ENCODE data around the gene THOC5. TPM values are rescaled to one million over a fixed set of nuclear protein-coding genes. Genes with fewer than 3 reads are reported as not detected.

THOC5 gene
- total and polyA plus RNA-seq, 12 donors, result 32.0 to 77.9 (median 39.0) TPM

- Histone ChIP-seq H3K9me3 (no peaks in the 10 kb centered on the region), H3K27ac (no peak overlapping the region), H3K4me1 (no peaks in the 10 kb centered on the region), H3K36me3 (no peaks in the 10 kb centered on the region), H3K27me3 (peaks cover 0 to 21% (median 5%) of the 10 kb centered on the region in 7 donors), H3K4me3 (no peak overlapping the region)
- no peak for ATAC-seq
- no peak for DNase-seq
- 72 to 82% methylated on average over 7 of the region's 7 CpGs for WGBS, 2 donors
- intact Hi-C loops (cut with DNase I), result no loop called here
- no peak for TF ChIP-seq CTCF (IDR thresholded peaks at IDR 0.05)
These were observed 89.0 kb downstream of the THOC5 start for GRCh38 chr22:29464581-29464980.

GRCh38 chr22:29463629-29464028 lies 89.9 kb downstream of the THOC5 start:
- 72 to 83% methylated on average over 7 of the region's 7 CpGs for WGBS, 2 donors

GRCh38 chr22:29461263-29461662 lies 92.3 kb downstream of the THOC5 start:
- 83 to 86% methylated on average over 5 of the region's 5 CpGs for WGBS, 2 donors
- DNase-seq (no peak), ATAC-seq (no peak)
- no peaks in the 10 kb centered on the region for H3K9me3 ChIP-seq
- no peak overlapping the region for H3K4me3 ChIP-seq
- H3K27me3 ChIP-seq, result no peaks in the 10 kb centered on the region
- intact Hi-C loops (cut with DNase I), result no loop called here
- H3K36me3 ChIP-seq, result no peaks in the 10 kb centered on the region
- H3K27ac ChIP-seq, result no peak overlapping the region
- TF ChIP-seq CTCF (IDR thresholded peaks at IDR 0.05), result no peak
- H3K4me1 ChIP-seq, result peaks cover 0 to under 1% (median 0%) of the 10 kb centered on the region in 9 donors

More at GRCh38 chr22:29463629-29464028, 89.9 kb downstream of the THOC5 start:
- intact Hi-C loops (cut with DNase I), result no loop called here
- TF ChIP-seq CTCF (IDR thresholded peaks at IDR 0.05), result no peak
- H3K27ac ChIP-seq, result no peak overlapping the region
- H3K9me3 ChIP-seq, result no peaks in the 10 kb centered on the region
- no peaks in the 10 kb centered on the region for H3K36me3 ChIP-seq
- ATAC-seq (no peak), DNase-seq (no peak)
- H3K4me1 ChIP-seq, result no peaks in the 10 kb centered on the region
- no peak overlapping the region for H3K4me3 ChIP-seq
- H3K27me3 ChIP-seq, result peaks cover 0 to 11% (median 0%) of the 10 kb centered on the region in 7 donors

GRCh38 chr22:29459773-29460172 lies 93.8 kb downstream of the THOC5 start:
- peaks cover 0 to 4% (median 0%) of the 10 kb centered on the region in 9 donors for H3K4me1 ChIP-seq
- no peaks in the 10 kb centered on the region for H3K36me3 ChIP-seq
- no peak overlapping the region for H3K27ac ChIP-seq
- H3K9me3 ChIP-seq, result no peaks in the 10 kb centered on the region
- H3K4me3 ChIP-seq, result no peak overlapping the region
- no peaks in the 10 kb centered on the region for H3K27me3 ChIP-seq
- no peak for DNase-seq
- intact Hi-C loops (cut with DNase I), result no loop called here
- 61 to 67% methylated on average over 9 of the region's 9 CpGs for WGBS, 2 donors
- no peak for ATAC-seq
- no peak for TF ChIP-seq CTCF (IDR thresholded peaks at IDR 0.05)
